GM19438 (cell line): ENCODE results near the gene SLC25A40.
A peak's percentile ranks its signal among the peaks of the same experiment; 100 is the strongest.
"Not testable (repeated sequence)": the region's sequence is repeated elsewhere in the genome, so short reads cannot be mapped to it uniquely, and the experiment has no call there.

Source experiments
- ATAC-seq: cut with Tn5 transposase; IDR thresholded peaks from one replicate; pipeline ENCODE4 v1.9.1; 2021; ENCODE audit warnings: low read depth; ENCODE audit not compliant: unreplicated experiment

The SLC25A40 gene, protein sequence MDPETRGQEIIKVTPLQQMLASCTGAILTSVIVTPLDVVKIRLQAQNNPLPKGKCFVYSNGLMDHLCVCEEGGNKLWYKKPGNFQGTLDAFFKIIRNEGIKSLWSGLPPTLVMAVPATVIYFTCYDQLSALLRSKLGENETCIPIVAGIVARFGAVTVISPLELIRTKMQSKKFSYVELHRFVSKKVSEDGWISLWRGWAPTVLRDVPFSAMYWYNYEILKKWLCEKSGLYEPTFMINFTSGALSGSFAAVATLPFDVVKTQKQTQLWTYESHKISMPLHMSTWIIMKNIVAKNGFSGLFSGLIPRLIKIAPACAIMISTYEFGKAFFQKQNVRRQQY

DNA sequence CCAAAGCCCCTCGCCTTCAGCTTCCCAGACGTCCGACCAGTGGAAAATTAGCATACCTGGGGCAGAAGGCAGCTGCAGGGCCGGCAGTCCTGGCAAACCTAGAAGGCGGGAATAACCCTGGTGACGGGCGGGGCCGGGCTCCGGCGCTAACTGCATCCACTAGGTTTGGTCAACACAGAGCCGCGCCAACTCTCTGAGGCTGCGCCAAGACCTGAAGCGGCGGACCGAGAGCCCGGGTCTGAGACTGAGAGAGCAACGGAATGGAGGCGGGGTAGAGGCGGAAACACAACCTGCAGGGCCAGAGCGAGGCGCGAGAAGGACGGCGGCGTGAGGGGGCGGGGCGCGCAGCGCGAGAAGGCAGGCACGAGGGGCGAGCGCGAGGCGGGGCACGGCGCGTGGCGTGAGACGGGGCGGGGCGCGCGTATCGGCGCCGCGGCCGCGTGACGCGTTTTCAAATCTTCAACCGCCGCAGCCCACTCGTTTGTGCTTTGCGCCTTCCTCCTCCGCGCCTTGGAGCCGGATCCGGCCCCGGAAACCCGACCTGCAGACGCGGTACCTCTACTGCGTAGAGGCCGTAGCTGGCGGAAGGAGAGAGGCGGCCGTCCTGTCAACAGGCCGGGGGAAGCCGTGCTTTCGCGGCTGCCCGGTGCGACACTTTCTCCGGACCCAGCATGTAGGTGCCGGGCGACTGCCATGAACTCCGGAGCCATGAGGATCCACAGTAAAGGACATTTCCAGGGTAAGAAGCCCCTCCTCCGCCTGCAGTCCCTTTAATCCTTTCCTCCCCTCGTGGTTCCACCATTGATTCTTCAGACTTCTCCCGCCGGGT, at the start of gene SLC25A40, which contains the start of gene DBF4:
SLC25A40 (minus strand) TSS at position 321 of the 829 bp plus-strand sequence. CDS start 17,633 bp downstream, outside the sequence.
DBF4 (plus strand) TSS at position 454 of the 829 bp plus-strand sequence; CDS start at position 694, 240 bp downstream.
- ATAC-seq, result peak; percentile 87

DNA sequence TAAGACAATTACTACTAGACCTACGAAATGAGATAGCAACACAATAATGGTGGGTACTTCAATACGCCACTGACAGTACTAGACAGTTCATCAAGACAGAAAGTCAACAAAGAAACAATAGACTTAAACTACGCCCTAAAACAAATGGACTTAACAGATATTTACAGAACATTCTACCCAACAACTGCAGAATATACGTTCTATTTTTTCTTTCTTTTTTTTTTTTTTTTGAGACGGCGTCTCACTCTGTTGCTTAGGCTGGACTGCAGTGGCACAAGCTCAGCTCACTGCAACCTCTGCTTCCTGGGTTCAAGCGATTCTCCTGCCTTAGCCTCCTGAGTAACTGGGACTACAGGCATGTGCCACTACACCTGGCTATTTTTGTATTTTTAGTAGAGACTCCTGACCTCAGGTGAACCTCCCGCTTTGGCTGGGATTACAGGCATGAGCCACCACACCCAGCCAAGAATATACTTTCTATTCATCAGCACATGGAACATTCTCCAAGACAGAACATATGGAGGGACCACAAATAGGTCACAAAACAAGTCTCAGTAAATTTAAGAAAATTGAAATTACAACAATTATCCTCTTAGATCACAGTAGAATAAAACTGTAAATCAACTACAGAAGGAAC, 46.7 kb upstream of the SLC25A40 start:
- not testable (repeated sequence) for ATAC-seq

DNA sequence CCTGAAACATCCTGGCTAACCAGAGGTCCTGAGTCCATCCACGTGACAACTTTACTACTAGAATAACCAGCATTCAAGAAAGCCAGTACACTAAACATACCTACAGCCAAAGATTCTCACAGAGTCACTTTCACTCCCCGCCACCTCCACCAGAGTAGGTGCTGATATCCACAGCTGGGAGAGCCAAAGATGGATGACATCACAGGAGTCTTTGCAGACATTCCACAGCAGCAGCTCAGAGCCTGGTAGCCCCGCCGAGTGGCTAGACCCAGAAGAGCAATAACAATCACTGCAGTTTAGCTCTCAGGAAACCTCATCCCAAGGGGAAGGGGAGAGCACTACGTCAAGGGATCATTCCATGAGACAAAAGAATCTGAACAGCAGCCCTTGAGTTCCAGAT, 44.4 kb upstream of the SLC25A40 start:
- no peak for ATAC-seq

DNA sequence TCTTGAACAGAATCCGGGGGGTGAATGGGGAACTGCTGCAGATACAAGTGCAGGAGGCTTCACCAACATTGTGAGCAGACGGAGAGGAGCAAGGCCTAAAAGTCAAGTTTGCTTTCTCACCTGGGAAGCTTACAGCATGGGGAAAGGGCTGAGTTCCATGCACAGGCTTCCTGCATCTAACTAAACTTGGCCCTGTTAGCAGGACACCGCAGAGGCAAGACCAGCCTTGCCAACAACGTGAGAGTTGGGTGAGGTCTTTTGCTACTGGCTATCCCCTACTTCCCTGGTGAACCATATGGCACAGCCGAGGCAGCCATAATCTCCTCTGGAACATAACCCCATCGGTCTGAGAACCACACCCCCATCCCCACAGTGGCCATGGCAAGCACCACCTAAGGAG, 43.7 kb upstream of the SLC25A40 start:
- ATAC-seq, result no peak

DNA sequence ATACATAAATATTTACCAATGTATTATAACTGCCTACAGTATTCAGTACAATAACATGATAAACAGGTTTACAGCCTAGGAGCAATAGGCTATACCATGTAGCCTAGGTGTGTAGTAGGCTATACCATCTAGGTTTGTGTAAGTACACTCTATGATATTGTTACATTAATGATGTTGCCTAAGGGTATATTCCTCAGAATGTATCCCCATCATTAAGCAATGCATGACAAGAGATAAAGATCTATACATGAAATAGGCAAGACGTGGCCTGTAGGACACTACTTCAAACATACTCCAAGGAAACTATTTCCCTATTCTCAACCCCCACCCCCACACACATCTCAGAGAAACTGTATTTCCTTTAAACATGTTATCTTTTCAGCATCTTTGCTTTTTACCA, 42.6 kb upstream of the SLC25A40 start:
- no peak for ATAC-seq

DNA sequence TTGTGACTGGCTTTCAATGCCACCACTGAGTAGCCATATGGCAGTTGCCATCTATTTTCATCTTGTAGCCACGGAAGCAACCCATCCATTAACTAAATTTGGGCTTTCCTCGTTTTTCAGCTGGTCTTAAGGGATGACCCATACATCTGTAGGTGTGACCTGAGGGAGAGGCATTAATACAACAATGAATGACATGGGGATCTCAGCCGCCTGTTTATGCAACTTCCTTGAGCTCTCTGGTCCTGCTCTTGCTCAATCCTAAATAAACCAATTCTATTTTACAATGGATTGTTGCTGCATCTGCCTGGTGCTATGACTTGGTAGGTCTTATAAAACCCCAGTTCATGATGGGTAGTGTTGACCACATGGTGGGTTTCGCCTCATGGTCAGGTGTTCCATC, 36.0 kb upstream of the SLC25A40 start:
- no peak for ATAC-seq

DNA sequence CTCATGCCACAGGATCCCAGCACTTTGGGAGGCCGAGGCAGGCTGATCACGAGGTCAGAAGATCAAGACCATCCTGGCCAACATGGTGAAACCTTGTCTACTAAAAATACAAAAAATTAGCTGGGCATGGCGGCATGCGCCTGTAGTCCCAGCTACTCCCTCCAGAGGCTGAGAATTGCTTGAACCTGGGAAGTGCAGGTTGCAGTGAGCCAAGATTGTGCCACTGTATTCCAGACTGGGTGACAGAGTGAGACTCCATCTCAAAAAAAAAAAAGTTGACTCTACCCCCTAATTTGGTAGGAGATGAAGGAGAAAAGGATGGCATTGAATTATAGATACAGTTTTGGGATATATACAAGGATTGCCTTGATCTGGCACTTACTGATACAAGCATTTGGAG, 32.7 kb upstream of the SLC25A40 start:
- ATAC-seq, result not testable (repeated sequence)

DNA sequence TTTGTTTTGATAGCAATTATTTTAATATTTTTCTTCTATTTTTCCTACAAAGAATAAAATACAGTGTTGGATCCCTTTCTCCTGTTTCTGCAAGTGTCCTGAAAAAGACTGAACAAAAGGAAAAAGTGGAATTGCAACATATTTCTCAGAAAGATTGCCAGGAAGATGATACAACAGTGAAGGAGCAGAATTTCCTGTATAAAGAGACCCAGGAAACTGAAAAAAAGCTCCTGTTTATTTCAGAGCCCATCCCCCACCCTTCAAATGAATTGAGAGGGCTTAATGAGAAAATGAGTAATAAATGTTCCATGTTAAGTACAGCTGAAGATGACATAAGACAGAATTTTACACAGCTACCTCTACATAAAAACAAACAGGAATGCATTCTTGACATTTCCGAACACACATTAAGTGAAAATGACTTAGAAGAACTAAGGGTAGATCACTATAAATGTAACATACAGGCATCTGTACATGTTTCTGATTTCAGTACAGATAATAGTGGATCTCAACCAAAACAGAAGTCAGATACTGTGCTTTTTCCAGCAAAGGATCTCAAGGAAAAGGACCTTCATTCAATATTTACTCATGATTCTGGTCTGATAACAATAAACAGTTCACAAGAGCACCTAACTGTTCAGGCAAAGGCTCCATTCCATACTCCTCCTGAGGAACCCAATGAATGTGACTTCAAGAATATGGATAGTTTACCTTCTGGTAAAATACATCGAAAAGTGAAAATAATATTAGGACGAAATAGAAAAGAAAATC, 31.2 kb upstream of the SLC25A40 start:
- not testable (repeated sequence) for ATAC-seq

DNA sequence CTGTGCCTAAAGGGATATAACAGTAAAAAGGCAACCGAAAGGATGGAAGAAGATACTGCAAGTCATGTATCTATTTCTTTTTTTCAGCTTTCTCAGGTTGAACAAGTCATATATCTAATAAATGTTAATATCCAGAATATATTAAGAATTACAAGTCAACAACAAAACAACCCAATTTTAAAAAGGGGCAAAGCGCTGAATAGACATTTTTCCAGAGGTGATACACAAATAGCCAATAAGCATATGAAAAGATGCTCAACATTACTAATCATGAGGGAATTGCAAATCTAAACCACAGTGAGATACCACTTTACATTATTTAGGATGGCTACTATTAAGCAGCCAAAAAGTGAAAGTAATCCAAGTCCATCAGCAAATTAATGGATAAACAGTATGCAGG, 23.1 kb upstream of the SLC25A40 start:
- no peak for ATAC-seq

DNA sequence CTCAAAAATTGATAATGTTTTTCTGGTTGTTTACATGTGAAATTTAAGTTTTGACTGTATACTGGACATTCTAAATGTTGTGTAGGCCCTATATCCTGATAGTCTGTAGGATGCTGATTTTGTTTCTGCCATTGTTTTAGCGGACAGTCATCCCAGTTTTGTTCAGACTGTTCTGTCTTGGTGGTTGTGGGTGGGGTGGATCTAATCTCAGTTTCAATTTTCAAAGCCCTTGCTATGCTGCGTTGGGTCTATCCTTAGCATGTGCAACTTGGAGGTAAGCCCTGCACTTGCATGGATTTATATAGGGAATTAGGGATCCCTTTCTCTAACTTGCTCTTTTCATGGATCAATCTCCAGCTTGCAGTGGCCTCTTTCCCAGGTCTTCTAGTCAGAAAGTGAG, 19.2 kb upstream of the SLC25A40 start:
- no peak for ATAC-seq

DNA sequence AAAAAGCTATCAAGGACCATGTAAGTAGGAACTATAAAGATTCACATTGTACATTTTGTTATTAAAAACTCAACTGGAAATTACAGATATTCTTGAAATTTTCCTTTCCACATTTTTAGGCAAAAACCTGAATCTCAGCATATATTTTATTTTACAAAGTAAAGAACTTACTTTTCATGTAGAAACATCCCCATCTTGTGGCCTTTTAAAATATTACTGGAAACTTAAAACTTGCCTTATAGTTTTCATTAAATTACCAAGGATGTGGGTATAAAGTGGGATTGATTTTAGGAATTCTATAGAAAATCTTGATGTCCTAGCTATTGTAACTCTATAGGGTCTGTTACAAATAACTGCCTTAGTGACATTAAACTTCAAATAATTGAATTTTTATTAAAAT, 10.7 kb upstream of the SLC25A40 start:
- no peak for ATAC-seq

DNA sequence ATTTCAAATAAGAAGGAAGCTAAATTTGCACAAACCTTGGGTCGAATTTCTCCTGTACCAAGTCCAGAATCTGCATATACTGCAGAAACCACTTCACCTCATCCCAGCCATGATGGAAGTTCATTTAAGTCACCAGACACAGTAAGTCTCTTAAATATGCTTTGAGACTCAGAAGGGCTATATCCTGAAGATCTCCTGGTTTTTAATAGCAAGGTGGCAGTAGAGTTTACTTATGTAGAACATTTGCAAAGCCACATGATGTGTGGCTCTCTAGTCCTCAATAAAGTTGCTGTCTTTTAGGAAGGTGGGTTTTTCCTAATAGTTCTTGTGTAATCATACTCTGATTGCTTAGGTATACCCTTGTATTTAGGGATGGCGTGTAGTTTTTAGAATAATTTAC, 8.9 kb upstream of the SLC25A40 start:
- no peak for ATAC-seq

DNA sequence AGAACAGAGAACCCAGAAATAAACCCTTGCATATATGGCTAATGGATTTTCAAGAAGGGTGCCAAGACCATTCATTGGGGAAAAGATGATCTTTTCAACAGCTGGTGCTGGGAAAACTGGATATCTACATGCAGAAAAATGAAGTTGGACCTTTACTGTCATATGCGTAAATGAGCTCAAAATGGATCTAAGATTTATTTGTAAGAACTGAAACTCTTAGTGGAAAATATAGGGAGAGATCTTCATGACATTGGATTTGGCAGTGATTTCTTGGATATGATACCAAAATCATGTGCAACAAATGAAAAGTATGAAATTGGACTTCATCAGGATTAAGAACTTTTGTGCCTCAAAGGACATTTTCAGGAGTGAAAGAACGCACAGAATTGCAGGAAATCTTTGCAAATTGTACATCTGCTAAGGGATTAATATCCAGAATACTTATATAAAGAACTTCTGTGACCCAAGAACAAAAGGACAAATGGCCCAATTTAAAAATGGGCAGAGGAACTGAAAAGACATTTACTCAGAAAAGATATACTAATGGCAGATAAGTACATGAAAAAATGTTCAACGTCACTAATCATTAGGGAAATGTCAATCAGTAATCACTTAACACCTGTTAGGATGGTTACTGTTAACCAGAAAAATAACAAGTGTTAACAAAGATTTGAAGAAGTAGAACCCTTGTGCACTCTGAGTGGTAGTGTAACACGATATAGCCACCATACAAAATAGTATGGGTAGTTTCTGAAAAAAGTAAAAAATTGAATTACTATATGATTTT, 6.2 kb upstream of the SLC25A40 start:
- ATAC-seq, result no peak

DNA sequence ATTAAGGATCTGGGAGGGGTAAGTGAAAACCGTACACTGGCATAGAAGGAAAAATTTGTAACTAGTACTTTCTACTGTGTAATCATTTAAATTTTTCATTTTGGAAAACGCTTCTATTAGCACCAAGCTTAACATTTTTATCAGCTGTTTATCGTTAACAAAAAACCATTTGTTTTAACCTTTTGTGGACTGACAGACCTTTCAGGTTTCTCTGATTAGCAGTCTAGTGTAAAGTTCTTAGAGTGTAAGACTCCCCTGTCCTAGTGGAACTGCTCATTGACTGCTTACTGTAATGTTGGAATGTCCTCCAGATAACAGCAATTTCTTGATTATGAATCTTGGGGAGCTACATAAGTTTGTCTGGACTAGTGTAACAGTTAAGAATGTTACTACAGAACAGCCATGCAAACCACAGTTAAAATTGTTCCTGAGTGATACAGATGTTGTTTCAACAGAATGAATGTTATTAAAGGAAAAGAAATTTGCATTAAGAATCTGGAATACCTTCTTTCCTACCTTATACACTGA, 2.1 kb upstream of the SLC25A40 start:
- ATAC-seq, result no peak

DNA sequence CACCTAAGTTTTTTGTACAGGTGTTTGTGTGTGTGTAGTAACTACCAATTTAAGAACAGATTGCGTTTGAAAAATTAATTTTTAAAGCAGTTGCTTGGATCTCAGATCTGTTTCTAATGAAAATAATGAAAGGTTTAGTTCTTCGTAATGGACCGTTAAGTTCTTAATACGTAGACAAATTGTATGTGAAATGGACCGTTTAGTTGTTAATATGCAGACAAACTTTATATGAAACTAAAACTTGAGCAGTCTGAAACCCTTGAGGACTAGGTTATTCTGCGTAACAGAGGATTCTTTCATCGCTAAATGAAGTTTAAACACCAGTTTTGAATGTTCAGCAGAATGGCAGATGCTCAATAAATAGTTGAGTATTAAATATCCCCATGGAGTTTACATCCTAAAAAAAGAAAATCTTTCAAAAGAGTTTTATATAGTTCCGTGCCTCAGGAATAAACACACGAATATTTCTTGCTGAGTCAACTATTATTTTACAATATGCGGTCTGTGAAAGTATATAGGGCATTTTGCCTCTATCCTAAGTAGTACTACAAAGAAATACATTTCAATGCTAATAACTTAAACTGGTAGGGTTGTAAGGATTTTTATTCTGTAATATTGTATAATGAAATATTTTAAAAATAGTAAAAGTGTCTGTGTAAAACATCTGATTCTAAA, 1.3 kb upstream of the SLC25A40 start:
- no peak for ATAC-seq

DNA sequence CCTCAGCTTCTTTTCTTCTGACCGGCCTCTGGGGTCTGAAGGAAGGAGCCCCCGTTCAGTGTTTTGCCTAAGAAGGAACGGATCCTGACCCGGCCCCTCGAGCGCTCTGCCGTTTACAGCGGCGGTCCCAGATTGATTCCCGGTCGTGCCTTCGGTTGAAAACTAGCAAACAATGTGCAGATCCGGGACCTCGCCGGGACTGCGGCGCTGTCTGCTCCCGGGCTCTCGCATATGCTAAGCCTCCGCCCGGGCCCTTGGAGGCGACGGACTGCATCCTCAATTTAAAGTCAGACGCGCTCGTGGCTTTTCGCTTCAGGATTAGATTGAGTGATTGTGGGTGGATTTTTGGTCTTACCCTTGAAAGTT, 692 bp upstream of the SLC25A40 start:
- no peak for ATAC-seq

DNA sequence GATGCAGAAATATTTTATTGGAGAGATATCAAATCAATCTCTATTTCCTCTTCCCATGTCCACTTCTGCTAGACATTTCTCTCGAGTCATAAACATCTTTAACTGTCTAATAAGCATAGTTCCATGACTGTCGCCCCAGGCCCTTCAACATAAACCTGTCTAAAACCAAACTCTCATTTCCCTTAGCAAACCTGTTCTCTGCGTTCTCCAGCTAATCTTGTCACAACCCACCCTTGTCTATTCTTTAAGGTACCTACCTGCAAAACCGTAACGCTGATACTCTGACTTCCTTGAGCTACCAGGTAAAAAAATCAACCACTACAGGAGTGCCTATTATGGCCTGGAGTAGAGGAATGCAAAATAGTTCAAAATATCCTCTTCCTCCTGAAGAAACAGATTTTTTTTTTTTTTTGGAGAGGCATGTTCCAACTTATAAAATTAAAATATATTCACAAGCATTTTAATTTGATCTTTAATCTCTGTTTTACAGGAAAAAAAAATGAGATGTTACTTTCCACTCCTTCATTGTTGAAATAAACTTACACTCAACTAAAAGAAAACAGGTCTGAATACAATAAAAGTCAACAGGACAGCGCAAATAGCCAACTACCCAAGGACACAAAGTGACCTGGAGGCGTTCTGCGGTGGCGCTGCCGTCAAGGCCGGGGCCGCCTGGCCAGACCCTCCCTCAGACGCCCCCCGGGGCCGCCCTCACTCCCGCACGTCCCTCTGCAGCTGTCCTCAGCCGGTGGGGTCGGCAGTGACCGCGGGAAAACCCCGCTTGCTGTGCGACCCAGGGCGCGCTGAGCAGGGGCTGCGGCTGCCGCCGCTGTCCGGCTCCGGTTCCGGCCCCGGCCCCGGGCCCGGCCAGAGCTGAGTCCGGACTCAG, 765 bp downstream of the SLC25A40 start:
- ATAC-seq, result peak; percentile 20

DNA sequence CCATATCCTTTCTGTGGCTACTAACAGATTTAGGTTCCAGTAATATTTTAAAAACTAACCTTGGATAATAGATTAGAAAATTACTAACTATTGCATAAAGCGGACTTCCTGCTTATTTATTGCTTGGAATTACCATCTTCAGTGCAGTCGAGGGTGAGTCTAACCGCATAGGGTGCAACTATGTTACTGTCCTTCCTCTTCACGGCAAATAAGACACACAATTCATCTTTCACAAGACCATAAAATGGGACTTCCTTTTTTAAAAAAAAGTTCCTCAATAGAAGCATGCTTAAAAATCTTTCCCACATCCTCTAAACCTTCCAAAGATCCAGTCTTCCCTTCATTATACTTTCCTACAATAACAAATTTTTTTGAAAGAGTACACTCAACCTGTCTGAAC, 2.1 kb downstream of the SLC25A40 start:
- no peak for ATAC-seq
